ENCODE results near the gene ZNF133.

The ZNF133 gene

GRCh38 chr20:18314786-18315406 is 26.6 kb downstream of the ZNF133 start:
- in situ Hi-C loops (cut with MboI; ENCODE audit: low sequenced_read_pairs, unreplicated experiment), result no loop called here
- no peak for DNase-seq (ENCODE audit: low spot score)

GRCh38 chr20:18316166-18316565 is 27.8 kb downstream of the ZNF133 start:
- no peak for DNase-seq (ENCODE audit: low spot score)
- no peak for TF ChIP-seq CTCF (IDR thresholded peaks at IDR 0.05; ENCODE audit: borderline replicate concordance, control extremely low read depth, extremely low read depth, insufficient read depth, missing control alignments)
- in situ Hi-C loops (cut with MboI; ENCODE audit: low sequenced_read_pairs, unreplicated experiment), result no loop called here

More at GRCh38 chr20:18314786-18315406, 26.6 kb downstream of the ZNF133 start:
- no peak for TF ChIP-seq CTCF (IDR thresholded peaks at IDR 0.05; ENCODE audit: borderline replicate concordance, control extremely low read depth, extremely low read depth, insufficient read depth, missing control alignments)

GRCh38 chr20:18321316-18321715 is 33.0 kb downstream of the ZNF133 start:
- in situ Hi-C loops (cut with MboI; ENCODE audit: low sequenced_read_pairs, unreplicated experiment), result no loop called here
- no peak for DNase-seq (ENCODE audit: low spot score)
- TF ChIP-seq CTCF (IDR thresholded peaks at IDR 0.05; ENCODE audit: borderline replicate concordance, control extremely low read depth, extremely low read depth, insufficient read depth, missing control alignments), result no peak

- in situ Hi-C loops (cut with MboI; ENCODE audit: low sequenced_read_pairs, unreplicated experiment), result no loop called here
- no peak for TF ChIP-seq CTCF (IDR thresholded peaks at IDR 0.05; ENCODE audit: borderline replicate concordance, control extremely low read depth, extremely low read depth, insufficient read depth, missing control alignments)
- DNase-seq (ENCODE audit: low spot score), result no peak
These were observed 33.9 kb downstream of the ZNF133 start for GRCh38 chr20:18321976-18322950.

GRCh38 chr20:18323705-18324104 is 35.4 kb downstream of the ZNF133 start:
- in situ Hi-C loops (cut with MboI; ENCODE audit: low sequenced_read_pairs, unreplicated experiment), result no loop called here
- TF ChIP-seq CTCF (IDR thresholded peaks at IDR 0.05; ENCODE audit: borderline replicate concordance, control extremely low read depth, extremely low read depth, insufficient read depth, missing control alignments), result no peak
- no peak for DNase-seq (ENCODE audit: low spot score)

GRCh38 chr20:18324596-18325089 is 36.3 kb downstream of the ZNF133 start:
- no peak for TF ChIP-seq CTCF (IDR thresholded peaks at IDR 0.05; ENCODE audit: borderline replicate concordance, control extremely low read depth, extremely low read depth, insufficient read depth, missing control alignments)
- DNase-seq (ENCODE audit: low spot score), result no peak
- in situ Hi-C loops (cut with MboI; ENCODE audit: low sequenced_read_pairs, unreplicated experiment), result no loop called here
